GM19438 (cell line): ENCODE measurements around the gene HRH3.

Source experiments
- ATAC-seq: cut with Tn5 transposase; IDR thresholded peaks from one replicate; pipeline ENCODE4 v1.9.1; 2021; ENCODE audit warnings: low read depth; ENCODE audit not compliant: unreplicated experiment

HRH3 gene

GRCh38 chr20:62202083-62202395, 18.0 kb downstream of the HRH3 start:
- no peak for ATAC-seq

DNA sequence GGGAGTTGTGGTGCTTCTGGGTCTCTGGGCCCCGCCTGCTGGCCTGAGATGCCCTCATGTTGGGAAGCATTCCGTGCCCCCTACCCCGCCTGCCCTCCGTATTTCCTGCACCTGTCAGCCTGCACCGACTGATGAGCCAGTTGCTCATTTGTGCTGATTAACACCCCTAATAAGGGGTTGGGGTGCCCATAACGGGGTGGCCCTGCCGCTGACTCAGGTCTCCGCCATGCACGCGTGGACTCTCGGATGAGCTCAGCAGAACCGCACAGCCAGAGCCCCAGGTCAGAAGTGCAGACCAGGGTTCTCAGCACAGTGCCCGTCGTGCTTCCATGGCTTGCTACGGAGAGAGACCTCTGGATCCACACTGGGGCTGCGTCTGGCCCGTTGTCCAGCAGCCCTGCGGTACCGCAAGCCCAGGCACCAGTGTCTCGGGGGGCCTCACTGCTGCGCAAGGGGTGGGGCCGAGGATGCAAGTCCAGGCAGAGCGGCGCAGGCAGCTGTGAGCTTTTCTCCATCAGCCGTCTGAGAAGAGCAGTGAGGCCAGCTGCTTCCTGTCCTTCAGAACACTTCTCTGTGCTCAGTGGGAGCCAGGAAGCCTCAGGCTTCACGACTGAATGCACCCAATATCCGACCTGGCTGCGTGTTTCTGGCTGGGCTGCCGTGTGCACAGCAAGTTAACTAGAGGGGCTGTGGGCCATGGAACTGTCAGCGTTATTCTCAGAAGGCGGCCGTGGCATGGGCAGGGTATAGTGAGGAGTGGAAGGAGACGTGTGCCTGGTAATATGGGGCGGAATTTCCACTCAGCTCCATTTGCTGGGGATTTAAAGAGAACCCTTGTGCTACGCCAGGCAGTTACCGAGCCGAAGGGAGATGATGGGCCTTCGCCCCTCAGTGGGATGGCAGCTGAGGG, 18.6 kb downstream of the HRH3 start:
- no peak for ATAC-seq

DNA sequence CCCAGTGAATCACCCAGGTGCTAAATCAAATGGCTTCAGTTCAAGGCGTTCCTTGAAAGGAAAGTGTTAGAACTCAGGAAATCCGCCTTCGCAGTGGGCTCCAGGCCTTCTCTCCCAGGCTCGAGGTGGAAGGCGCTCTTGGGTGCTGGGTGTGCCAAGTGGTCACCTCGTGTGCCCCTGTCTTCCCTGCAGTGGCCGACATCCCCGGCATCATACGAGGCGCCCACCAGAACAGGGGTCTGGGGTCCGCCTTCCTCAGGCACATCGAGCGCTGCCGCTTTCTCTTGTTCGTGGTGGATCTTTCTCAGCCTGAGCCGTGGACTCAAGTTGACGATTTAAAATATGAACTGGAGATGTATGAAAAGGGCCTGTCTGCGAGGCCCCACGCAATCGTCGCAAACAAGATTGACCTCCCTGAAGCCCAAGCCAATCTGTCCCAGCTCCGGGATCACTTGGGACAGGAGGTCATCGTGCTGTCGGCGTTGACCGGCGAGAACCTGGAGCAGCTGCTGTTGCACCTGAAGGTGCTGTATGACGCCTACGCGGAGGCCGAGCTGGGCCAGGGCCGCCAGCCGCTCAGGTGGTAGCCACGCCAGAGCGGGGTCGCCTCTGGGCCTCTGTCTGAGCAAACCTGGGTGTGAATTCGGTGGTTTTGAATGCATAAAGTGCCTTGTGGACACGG, 19.4 kb downstream of the HRH3 start:
- no peak for ATAC-seq

GRCh38 chr20:62198931-62199330, 21.1 kb downstream of the HRH3 start:
- ATAC-seq: no peak

- no peak for ATAC-seq
These were observed 21.6 kb downstream of the HRH3 start for GRCh38 chr20:62198496-62198895.

GRCh38 chr20:62197801-62198200, 22.3 kb downstream of the HRH3 start:
- no peak for ATAC-seq

- ATAC-seq: no peak
These were observed 22.8 kb downstream of the HRH3 start for GRCh38 chr20:62197311-62197710.

- no peak for ATAC-seq
These were observed 23.8 kb downstream of the HRH3 start for GRCh38 chr20:62196286-62196685.

DNA sequence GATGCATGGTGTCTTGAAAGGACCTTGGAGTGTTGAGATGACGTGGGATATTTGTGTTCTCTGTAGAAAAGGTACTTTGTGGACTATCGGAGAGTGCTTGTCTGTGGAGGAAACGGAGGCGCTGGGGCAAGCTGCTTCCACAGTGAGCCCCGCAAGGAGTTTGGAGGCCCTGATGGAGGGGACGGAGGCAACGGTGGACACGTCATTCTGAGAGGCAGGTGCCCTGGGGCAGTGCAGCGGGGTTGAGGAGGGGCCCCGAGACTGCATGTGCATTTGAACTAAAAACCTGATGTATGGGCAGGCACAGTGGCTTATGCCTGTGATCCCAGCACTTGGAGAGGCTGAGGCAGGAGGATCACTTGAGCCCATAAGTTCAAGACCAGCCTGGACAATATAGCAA, 24.3 kb downstream of the HRH3 start:
- ATAC-seq: no peak

GRCh38 chr20:62195075-62195405, 25.0 kb downstream of the HRH3 start:
- no peak for ATAC-seq

DNA sequence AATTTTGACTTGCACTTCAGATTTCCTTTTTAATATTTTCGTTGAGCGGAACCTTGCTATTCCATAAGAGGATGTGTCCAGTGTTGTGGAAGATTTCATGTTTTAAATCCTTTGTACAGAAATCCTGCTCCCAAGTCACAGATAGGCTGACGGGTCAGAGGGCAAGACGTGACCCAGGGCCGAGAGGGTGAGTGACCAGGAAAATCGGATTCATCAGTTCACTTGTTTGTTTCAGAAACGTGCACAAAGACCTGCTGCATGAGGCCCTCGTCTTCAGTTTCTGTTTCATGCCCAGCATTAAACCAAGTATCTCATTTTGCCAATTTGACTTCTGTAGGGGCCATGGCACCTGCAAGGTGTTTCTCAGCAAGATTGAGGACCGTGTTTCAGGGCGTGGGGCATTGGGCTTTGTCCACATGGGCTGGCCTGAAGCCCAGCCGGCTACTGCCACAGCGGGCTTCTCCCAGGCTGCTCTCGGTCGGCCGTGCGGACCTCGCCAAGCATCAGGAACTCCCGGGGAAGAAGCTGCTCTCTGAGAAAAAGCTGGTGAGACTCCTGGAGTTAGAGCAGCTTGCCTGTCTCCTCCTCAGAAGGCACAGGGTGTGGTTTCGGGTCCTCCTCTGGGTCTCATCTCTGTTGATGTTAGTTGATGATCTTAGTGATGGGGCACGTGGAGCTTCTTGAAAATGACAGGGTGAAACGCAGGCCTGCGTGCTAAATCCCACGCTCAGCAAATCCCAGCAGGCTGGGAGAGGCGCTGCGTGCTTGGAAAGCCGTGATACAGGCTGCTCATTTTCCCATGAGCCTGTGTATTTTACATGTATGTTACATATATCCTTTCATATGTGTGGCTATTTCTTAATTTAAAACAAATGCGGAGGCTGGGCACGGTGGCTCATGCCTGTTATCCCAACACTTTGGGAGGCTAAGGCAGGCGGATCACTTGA, 26.7 kb downstream of the HRH3 start:
- no peak for ATAC-seq

DNA sequence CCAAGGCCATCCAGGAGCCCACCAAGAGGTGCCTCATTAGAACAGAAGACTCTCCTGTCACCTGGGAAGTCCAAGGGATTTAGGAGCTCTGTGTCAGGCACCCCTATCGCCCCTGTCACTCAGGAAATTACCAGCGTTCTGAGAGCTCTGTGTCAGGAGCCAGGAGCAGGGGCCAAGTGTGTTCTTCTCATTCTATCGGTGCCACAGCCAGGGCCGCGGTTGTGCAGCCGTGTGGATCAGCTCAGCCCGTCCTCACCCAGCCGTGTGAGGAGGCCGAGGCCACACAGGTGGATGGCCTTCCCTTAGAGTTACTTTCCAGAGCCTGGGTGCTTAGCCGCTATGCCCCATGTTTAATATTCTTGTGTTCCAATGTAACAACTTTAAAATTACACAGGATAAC, 27.4 kb downstream of the HRH3 start:
- no peak for ATAC-seq

GRCh38 chr20:62191781-62192559, 28.1 kb downstream of the HRH3 start:
- ATAC-seq: no peak

- ATAC-seq: no peak
These were observed 29.3 kb downstream of the HRH3 start for GRCh38 chr20:62190639-62191411.

GRCh38 chr20:62186887-62187866, 32.9 kb downstream of the HRH3 start:
- no peak for ATAC-seq

DNA sequence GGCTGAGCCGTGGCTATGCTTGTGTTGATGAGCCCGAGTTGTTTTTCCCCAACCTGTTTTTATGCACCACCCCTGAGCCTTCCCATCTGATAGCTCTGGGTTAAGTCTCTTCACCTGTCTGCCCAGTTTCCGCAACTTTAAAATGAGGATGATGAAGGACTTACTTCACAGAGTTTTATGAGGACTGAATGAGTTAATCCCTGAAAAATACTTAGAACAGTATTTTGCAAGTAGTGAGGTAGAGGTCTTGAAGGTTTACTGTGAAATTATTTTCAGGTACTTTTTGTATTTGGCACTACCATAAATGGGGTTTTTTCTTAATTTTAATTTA, 34.0 kb downstream of the HRH3 start:
- ATAC-seq: no peak

GRCh38 chr20:62183426-62184142, 36.5 kb downstream of the HRH3 start:
- ATAC-seq: no peak
